LNCAP (cell line): ENCODE measurements around the gene CRYGB.
"Not testable (repeated sequence)": the region's sequence is repeated elsewhere in the genome, so short reads cannot be mapped to it uniquely, and the experiment has no call there.

Source experiments
- TF ChIP-seq, protein P1 (sequence below): fragments of 450-650 bp; IDR thresholded peaks from 2 replicates; pipeline ENCODE4 v1.5.1; 2017; ENCODE audit warnings: mild to moderate bottlenecking

CRYGB gene

DNA sequence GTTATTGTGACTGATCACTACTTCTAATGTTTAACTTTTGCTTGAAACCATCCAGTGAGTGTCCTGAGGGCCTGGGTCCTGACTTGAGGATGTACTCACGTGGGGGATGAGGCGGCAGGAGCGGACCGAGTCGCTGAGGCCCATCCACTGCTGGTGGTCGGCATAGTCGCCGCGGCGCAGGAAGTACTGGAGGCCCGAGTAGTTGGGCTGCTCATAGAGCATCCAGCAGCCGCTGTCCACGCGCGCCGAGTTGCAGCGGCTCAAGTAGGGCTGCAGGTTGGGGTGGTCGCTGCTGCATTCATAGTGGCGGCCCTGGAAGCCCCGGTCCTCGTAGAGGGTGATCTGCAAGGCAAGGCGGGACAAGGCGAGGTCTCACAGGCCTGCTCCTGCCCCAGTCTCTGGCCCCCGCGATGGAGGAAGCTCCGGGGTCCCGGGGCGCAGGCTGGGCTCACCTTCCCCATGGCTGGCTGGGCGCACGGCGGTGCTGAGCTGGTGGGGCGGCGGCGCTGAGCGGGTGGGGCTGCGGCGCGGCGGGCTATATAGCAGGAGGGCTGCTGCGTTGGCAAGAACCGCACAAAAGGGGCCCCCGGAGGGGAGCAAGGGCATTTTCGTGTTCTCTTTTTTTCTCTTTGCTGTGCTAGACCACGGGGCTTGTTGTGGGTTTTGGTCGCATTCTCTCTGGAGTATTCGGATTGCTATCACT lies 21.8 kb downstream of the CRYGB start, which contains the start of gene CRYGD:
TSS of gene CRYGD (minus strand) at position 512 of the 703 bp plus-strand sequence. CDS start at position 461, 51 bp downstream.
- TF ChIP-seq, protein P1, sequence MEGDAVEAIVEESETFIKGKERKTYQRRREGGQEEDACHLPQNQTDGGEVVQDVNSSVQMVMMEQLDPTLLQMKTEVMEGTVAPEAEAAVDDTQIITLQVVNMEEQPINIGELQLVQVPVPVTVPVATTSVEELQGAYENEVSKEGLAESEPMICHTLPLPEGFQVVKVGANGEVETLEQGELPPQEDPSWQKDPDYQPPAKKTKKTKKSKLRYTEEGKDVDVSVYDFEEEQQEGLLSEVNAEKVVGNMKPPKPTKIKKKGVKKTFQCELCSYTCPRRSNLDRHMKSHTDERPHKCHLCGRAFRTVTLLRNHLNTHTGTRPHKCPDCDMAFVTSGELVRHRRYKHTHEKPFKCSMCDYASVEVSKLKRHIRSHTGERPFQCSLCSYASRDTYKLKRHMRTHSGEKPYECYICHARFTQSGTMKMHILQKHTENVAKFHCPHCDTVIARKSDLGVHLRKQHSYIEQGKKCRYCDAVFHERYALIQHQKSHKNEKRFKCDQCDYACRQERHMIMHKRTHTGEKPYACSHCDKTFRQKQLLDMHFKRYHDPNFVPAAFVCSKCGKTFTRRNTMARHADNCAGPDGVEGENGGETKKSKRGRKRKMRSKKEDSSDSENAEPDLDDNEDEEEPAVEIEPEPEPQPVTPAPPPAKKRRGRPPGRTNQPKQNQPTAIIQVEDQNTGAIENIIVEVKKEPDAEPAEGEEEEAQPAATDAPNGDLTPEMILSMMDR: not testable (repeated sequence)

DNA sequence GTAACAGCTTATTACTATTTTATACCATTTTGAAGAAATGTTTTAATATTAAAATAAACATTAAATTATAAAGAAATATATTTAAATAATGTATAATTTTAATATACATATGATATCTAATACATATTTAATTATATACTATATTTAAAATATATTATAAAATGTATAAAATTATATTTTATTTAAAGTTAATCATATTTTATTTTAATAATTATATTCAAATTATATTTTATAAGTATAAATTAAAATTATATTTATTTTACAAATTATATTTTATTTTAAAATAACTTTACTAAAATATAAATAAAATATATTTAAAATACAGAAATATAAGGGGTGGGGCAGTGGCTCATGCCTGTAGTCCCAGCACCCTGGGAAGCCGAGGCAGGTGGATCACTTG lies 23.7 kb downstream of the CRYGB start:
- TF ChIP-seq, protein P1: no peak

DNA sequence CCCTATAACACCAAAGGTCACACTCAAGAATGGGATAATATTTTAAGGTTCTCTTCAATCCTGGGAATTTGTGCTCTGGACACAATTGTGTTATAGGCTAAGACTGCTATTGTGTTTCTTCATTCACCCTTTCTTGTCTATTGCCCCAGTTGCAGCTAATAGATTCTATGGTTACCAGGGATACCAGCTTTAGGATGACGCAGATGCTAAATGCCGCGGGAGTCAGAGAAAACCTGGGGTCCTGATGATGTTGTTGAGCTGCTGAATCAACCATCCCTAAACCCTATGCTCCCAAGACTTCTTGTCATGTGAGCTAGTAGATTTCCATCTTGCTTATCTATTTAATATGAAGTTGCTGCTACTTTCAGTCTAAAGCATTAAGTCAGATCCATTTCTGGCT lies 27.0 kb downstream of the CRYGB start:
- TF ChIP-seq, protein P1: no peak

DNA sequence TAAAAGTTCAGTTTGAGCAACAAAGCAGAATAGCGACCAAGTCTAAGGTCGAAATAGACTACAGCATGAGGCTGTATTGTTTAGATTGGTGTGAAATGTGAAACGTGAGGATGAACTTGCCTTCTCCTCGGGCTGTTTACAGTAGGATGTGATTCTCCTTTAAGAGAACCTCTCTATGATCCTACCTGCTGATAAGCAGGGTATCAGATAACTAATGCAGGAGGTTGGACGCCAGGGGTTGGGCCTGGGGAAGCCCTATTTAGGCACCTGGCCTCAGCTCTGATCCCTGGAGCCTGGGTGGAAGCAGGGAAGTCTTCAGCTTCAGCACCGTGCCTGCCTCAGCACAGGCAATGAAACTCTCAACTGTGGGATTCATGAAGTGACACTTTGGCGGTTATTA lies 33.0 kb downstream of the CRYGB start:
- TF ChIP-seq, protein P1: no peak

DNA sequence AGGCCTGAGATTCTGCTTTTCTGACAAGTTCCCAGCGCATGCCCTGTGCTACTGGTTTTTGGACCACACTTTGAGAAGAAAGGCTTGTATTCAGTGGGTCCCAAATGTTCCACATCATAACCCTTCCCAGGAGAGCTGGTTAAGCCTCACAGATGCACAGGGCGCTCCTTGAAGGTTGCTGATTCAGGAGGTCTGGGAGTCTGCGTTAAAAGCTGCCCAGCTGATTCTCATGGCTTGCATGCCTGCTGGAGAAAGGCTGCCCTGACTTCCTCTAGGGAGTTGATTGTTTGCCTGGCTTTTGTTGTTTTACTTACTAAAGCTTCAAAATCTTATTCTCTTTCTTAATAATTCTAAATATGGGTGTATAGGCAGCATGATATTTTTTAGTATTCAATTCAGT lies 42.3 kb downstream of the CRYGB start:
- TF ChIP-seq, protein P1: no peak

DNA sequence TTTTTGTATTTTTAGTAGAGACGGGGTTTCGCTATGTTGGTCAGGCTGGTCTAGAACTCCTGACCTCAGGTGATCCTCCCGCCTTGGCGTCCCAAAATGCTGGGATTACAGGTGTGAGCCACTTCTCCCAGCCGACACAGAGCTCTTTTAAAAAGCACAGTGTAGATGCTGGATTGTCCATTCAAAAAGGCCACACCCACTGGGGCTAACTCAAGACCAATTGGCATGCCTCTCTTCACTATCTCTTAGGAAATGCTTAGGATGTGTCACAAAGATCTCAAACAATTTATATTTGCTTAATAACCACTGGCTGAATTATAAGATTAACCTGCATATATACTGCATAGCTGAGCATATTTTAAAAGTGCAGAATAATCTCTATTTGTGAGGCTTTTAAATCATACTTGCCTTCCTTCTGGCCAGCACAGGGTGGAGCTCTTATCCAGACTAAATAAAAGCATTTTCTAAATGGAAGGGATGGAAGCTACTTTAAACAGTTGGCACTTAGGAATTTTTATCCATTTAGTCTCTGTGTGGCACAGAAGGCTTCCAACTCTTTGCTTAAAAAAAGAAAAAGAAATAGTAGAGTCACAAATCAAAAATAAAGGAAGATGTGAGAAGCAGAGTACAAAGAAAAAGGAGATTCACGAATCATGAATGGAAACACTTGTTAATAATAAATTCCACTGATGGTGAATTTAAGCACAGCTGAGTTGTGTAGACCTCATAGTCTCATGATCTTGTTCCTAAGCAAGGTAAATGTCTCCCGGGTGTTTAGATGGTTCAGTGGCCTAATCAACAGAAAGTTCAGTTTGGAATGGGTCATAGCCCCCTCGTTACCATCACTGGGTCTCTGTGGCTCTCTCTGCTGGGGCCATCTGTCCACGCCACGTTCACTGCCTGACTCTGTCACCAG lies 44.0 kb downstream of the CRYGB start:
- TF ChIP-seq, protein P1: peak; percentile 57

DNA sequence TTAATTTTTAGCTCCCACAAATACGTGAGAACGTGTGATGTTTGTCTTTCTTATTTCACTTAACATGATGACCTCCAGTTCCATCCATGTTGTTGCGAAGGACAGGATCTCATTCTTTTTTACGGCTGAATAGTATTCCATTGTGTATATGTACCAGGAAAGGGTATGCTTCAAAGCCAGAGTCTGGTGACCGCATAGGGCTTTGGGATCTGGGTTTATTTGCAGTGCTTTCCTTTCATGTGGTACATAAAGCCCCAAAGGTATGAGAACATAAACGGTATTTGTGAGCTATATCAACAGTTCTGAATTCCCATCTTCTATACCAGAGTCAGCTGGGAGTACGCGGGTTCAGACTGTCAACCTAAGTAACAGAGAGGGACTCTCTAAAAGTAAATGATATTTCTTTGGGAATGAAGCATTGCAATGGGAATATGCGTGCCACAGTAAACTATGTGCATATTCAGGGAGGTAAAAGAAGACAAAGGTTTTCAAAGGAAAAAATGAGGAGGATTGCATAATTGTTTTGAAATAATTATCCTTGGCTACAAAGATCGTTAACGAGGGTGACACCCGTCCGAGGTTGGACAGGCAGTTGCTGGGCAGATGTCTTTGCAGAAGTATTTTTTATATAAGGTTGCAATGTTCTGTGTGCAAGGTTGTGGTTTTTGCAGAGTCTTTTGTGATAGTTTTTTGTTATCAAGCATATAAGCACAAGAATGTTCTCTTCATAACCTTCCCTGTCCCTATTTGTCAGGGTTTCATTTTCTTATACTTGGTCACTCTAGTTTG lies 46.1 kb downstream of the CRYGB start:
- TF ChIP-seq, protein P1: no peak
